C4-2B (cell line): ENCODE measurements around the gene TXNDC11.

Experiments used
- ZFX ChIP-seq: fragments of 450-650 bp; IDR thresholded peaks from 2 replicates; pipeline ENCODE4 v1.6.1; 2017
- TF ChIP-seq, protein P1 (sequence below): fragments of 450-650 bp; conservative IDR thresholded peaks from 2 replicates; pipeline ENCODE4 v1.5.1; 2017; ENCODE audit warnings: mild to moderate bottlenecking

DNA sequence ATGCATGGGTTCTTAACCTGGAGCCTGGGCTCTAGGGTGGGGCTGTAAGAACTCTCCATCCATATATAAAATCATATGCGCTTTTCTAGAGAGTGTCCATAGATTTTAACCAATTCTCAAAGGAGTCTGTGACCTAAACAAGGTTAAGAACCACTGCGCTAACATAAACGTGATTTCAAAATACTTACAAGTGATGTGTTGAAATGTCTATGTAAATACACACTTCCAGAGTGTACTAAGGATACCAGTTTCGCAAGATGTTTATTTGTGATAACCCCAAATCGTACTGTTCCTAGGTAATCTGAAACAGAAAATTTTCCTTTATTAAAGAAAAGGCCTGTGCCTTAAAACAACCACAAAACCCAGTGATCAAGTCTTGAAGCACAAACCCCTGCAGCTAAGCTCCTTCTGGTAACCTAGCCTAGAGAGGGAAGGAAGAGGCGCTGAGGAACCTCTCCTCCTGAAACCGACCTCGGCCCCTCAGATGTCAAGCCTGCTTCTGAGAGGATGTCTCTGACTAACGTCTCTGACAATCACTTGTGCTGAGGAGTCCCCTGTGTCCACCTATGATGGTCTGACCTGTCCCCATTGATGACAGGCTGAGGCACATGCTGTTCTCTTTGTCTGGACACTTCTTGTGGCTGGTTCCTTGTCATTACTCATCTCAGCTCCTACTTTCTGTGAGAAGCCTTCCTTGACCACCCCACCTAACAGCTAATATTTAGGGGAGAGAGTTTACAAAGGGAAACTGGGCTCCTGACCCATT is 42.2 kb downstream of the TXNDC11 start:
- TF ChIP-seq, protein P1, sequence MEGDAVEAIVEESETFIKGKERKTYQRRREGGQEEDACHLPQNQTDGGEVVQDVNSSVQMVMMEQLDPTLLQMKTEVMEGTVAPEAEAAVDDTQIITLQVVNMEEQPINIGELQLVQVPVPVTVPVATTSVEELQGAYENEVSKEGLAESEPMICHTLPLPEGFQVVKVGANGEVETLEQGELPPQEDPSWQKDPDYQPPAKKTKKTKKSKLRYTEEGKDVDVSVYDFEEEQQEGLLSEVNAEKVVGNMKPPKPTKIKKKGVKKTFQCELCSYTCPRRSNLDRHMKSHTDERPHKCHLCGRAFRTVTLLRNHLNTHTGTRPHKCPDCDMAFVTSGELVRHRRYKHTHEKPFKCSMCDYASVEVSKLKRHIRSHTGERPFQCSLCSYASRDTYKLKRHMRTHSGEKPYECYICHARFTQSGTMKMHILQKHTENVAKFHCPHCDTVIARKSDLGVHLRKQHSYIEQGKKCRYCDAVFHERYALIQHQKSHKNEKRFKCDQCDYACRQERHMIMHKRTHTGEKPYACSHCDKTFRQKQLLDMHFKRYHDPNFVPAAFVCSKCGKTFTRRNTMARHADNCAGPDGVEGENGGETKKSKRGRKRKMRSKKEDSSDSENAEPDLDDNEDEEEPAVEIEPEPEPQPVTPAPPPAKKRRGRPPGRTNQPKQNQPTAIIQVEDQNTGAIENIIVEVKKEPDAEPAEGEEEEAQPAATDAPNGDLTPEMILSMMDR = no peak
- no peak for TF ChIP-seq ZFX
